Osteocyte (in vitro differentiated cells): Measurements from ENCODE around the gene NINL. TPM values are rescaled to one million over a fixed set of nuclear protein-coding genes. Genes with fewer than 3 reads are reported as not detected.
A peak's percentile ranks its signal among the peaks of the same experiment; 100 is the strongest.

ENCODE experiments used
- DNase-seq: peaks from one replicate; pipeline ENCODE4 v3.0.0; 2021; ENCODE audit warnings: mixed read lengths; ENCODE audit not compliant: unreplicated experiment; ENCODE audit errors: extremely low spot score
- H3K27ac Mint-ChIP-seq: one replicate; pipeline ENCODE4 v1.8.0; 2021; ENCODE audit warnings: mild to moderate bottlenecking, mixed read lengths; ENCODE audit not compliant: unreplicated experiment
- H3K27me3 Mint-ChIP-seq: one replicate; pipeline ENCODE4 v1.8.0; 2021; ENCODE audit warnings: mixed read lengths; ENCODE audit not compliant: unreplicated experiment
- H3K36me3 Mint-ChIP-seq: one replicate; pipeline ENCODE4 v1.8.0; 2021; ENCODE audit warnings: mixed read lengths; ENCODE audit not compliant: unreplicated experiment
- H3K4me1 Mint-ChIP-seq: one replicate; pipeline ENCODE4 v1.8.0; 2021; ENCODE audit warnings: mixed read lengths; ENCODE audit not compliant: unreplicated experiment
- H3K4me3 Mint-ChIP-seq: one replicate; pipeline ENCODE4 v1.8.0; 2021; ENCODE audit warnings: mild to moderate bottlenecking, moderate library complexity, mixed read lengths; ENCODE audit not compliant: unreplicated experiment
- H3K9me3 Mint-ChIP-seq: one replicate; pipeline ENCODE4 v1.8.0; 2021; ENCODE audit warnings: mixed read lengths; ENCODE audit not compliant: unreplicated experiment
- total RNA-seq: library from RNA; stranded (reverse); gene quantifications from 2 replicates; pipeline ENCODE4 v1.2.1, GENCODE V29; 2021
- TF ChIP-seq, protein P1 (sequence below): fragments of 200-600 bp; sonication (generic); IDR thresholded peaks from 2 replicates; pipeline ENCODE4 v1.5.0; 2021; ENCODE audit warnings: antibody characterized with exemption, mild to moderate bottlenecking, moderate library complexity

NINL gene
- total RNA-seq, 1 donor from 2014 or later, result 20.8 TPM

DNA sequence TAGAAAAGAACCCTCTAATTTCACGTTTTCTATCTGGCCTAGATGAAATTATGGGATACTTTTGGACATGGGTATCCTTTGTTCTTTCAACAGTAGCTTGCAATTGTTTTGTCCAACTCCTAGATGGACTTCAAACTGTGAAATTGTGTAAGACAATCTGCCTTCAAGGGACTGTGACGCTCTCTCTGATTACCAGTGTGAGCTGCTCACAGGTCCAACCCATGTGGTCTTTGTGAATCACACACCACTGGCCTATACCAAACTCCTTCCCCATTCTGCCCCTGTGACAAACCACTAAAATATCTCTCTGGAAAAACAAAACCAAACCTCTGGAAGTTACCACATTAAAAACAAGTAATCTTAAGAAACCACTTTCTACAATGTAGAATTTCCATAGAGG is 59.5 kb downstream of the NINL start:
- Mint-ChIP-seq H3K4me3 (no peak overlapping the region), H3K4me1 (peaks cover 23% of the 10 kb centered on the region), H3K27ac (peak overlapping the region; percentile 73), H3K36me3 (peaks cover 28% of the 10 kb centered on the region), H3K27me3 (no peaks in the 10 kb centered on the region), H3K9me3 (peaks cover 7% of the 10 kb centered on the region)
- no peak for DNase-seq
- TF ChIP-seq, protein P1, sequence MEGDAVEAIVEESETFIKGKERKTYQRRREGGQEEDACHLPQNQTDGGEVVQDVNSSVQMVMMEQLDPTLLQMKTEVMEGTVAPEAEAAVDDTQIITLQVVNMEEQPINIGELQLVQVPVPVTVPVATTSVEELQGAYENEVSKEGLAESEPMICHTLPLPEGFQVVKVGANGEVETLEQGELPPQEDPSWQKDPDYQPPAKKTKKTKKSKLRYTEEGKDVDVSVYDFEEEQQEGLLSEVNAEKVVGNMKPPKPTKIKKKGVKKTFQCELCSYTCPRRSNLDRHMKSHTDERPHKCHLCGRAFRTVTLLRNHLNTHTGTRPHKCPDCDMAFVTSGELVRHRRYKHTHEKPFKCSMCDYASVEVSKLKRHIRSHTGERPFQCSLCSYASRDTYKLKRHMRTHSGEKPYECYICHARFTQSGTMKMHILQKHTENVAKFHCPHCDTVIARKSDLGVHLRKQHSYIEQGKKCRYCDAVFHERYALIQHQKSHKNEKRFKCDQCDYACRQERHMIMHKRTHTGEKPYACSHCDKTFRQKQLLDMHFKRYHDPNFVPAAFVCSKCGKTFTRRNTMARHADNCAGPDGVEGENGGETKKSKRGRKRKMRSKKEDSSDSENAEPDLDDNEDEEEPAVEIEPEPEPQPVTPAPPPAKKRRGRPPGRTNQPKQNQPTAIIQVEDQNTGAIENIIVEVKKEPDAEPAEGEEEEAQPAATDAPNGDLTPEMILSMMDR, result no peak

DNA sequence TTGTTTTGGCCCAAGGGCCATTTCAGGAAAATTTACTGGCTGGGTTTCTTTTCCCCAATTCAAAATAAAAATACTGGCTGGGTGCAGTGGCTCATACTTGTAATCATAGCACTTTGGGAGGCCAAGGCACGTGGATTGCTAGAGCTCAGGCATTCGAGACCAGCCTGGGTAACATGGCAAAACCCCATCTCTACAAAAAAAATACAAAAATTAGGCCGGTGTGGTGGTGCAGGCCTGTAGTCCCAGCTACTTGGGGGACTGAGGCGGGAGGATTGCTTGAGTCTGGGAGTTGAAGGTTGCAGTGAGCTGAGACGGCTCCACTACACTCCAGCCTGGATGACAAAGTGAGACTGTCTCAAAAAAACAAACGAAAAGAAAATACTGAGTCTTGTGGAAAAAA is 60.0 kb downstream of the NINL start:
- H3K4me1 Mint-ChIP-seq, result peaks cover 23% of the 10 kb centered on the region
- TF ChIP-seq, protein P1, result no peak
- peaks cover 29% of the 10 kb centered on the region for H3K36me3 Mint-ChIP-seq
- H3K27ac Mint-ChIP-seq, result peak overlapping the region; percentile 73
- H3K4me3 Mint-ChIP-seq, result no peak overlapping the region
- H3K27me3 Mint-ChIP-seq, result no peaks in the 10 kb centered on the region
- no peak for DNase-seq
- H3K9me3 Mint-ChIP-seq, result peaks cover 5% of the 10 kb centered on the region

DNA sequence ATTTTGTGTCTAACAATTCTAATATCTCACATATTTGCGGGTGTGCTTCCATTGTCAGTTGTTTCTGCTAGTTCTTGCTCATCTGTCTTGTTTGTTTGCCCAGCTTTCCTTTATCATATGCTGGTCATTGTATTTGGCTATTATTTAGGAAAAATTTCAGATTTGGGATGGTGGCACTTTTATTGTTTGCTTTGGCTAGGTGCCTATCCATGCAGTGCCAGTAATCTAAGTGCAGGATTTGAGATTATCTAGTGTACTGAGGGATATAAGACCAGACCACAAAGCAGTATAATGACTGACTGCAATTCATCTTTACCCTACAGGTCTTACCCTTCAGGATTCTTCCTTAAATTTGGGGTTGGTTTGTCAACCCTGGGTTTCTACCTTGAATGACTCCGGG is 63.9 kb downstream of the NINL start:
- DNase-seq, result no peak
- no peak overlapping the region for H3K4me3 Mint-ChIP-seq
- H3K27me3 Mint-ChIP-seq, result no peaks in the 10 kb centered on the region
- peaks cover 35% of the 10 kb centered on the region for H3K36me3 Mint-ChIP-seq
- TF ChIP-seq, protein P1, result no peak
- H3K27ac Mint-ChIP-seq, result no peak overlapping the region
- peaks cover 5% of the 10 kb centered on the region for H3K9me3 Mint-ChIP-seq
- H3K4me1 Mint-ChIP-seq, result peaks cover 15% of the 10 kb centered on the region

DNA sequence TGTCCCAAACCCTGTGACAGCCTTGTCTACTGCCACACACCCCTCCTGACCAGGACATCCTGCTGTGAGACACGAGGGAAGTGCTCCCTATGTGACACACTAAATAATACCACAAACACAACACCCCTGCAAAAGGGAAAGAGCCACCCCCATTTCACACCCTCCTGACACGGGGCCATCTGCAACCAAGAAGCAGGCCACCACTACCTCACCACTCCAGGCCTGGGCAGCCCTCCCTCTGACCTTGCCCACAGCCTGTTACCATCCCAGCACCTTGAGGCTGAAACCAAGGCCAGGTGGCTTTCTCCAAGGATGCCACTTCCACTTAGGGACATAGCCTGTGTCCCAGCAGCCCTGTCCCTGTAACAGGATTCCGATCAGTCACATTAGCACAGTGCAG is 68.2 kb downstream of the NINL start:
- H3K27me3 Mint-ChIP-seq, result no peaks in the 10 kb centered on the region
- TF ChIP-seq, protein P1, result no peak
- H3K9me3 Mint-ChIP-seq, result peaks cover 22% of the 10 kb centered on the region
- H3K27ac Mint-ChIP-seq, result no peak overlapping the region
- no peaks in the 10 kb centered on the region for H3K4me1 Mint-ChIP-seq
- H3K4me3 Mint-ChIP-seq, result no peak overlapping the region
- peaks cover 64% of the 10 kb centered on the region for H3K36me3 Mint-ChIP-seq
- no peak for DNase-seq

DNA sequence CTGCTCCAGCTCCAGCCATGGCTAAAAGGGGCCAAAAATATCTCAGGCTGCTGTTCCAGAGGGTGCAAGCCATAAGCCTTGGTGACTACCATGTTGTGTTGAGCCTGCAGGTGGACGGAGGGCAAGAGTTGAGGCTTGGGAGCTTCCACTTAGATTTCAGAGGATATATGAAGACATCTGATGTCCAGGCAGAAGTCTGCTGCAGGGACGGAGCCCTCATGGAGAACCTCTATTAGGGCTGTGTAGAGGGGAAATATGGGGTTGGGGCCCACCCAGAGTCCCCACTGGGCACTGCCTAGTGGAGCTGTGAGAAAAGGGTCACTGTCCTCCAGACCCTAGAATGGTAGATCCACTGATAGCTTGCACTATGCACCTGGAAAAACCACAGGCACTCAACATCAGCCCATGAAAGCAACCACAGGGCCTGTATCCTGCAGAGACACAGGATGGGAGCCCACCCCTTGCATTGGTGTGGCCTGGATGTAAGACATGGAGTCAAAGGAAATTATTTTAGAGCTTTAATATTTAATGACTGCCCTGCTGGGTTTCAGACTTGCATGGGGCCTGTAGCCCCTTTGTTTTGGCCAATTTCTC is 70.5 kb downstream of the NINL start:
- Mint-ChIP-seq H3K36me3 (peaks cover 61% of the 10 kb centered on the region), H3K27ac (no peak overlapping the region), H3K4me3 (no peak overlapping the region), H3K4me1 (no peaks in the 10 kb centered on the region), H3K9me3 (peaks cover 17% of the 10 kb centered on the region), H3K27me3 (no peaks in the 10 kb centered on the region)
- TF ChIP-seq, protein P1, result no peak
- DNase-seq, result no peak
